ENCODE data around the gene AFTPH. TPM values are rescaled to one million over a fixed set of nuclear protein-coding genes. Genes with fewer than 3 reads are reported as not detected.

Gene AFTPH
- polyA plus RNA-seq, 2 of the 4 experiments (the other 2 are of a cell fraction) = 24.0 to 51.4 TPM

DNA sequence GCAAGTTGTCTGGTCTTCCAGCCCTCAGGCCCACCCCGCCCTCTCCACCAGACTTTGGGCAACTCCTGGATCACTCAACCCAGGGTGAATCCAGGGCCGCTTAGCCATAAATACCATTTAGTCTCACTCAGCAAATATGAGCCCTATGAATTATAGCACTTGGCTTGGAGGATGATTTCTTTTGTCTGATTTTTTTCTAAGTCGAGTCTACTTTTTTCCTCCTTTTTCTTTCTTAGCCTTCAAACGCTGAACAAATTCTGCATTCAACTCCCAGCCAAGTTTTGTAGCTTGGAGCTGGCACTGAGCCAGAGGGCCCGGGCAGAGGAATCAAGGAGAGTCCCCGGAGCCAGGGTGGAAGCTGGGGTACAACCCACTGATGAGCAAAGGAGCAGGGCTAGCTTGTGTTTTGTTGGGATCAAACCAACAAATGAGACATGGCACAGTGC is 80.9 kb downstream of the AFTPH start:
- H3K4me2 ChIP-seq = no peak overlapping the region
- POLR2A ChIA-PET = interaction anchor here (0.6 kb wide), 1 partner anchor 33 kb away, joined by 5 read pairs; no protein-coding TSS in a partner anchor
- H3K4me1 ChIP-seq = 0 out of 3 replicates have a peak, but pooled peaks cover 9% of the 10 kb centered on the region
- WGBS (ENCODE audit: missing lambda C conversion rate) = 81% methylated on average over 6 of the region's 6 CpGs
- DNase-seq (ENCODE audit: low read depth in 1 of 2, low spot score in 1 of 2) = no peak
- CTCF ChIA-PET = interaction anchor here (0.5 to 5.6 kb wide), 9 partner anchors 8 to 284 kb away, joined by 3 to 69 read pairs (median 34); no protein-coding TSS in a partner anchor
- H3K9me3 ChIP-seq = no peaks in the 10 kb centered on the region; the same call in 2 of the 3 replicates
- FAIRE-seq = no peak
- H3K4me3 ChIP-seq = no peak overlapping the region
- ATAC-seq = no peak
- no peak overlapping the region for H3K27ac ChIP-seq
- TF ChIP-seq, protein P1, sequence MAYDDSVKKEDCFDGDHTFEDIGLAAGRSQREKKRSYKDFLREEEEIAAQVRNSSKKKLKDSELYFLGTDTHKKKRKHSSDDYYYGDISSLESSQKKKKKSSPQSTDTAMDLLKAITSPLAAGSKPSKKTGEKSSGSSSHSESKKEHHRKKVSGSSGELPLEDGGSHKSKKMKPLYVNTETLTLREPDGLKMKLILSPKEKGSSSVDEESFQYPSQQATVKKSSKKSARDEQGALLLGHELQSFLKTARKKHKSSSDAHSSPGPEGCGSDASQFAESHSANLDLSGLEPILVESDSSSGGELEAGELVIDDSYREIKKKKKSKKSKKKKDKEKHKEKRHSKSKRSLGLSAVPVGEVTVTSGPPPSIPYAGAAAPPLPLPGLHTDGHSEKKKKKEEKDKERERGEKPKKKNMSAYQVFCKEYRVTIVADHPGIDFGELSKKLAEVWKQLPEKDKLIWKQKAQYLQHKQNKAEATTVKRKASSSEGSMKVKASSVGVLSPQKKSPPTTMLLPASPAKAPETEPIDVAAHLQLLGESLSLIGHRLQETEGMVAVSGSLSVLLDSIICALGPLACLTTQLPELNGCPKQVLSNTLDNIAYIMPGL (CRISPR knock-in tag; IDR thresholded peaks at IDR 0.05; ENCODE audit: borderline replicate concordance) = no peak
- TF ChIP-seq MAFK (IDR thresholded peaks at IDR 0.05; ENCODE audit: partially characterized antibody) = peak; percentile 53

DNA sequence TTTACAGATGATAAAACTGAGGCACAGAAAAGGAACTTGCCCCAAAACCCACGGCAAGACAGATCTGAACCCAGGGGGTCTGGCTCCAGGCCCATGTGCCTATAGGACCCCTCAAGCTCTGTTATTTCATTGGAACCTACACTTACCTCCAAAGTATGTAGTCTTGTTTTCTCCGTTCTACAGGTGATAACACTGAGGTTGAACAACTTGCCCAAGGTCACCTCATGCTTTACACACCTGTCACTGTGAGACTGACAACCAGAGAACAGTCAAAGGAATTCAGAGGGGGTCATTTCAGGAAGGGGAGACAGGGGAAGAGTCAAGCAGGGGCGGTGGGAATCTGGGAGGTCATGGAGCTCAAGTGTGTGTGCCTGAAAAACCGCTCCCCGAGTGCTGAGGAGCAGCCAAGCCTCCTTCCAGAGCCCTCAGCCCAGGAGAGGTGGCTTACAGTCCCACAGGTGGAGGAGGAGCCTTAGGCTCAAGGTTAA is 81.9 kb downstream of the AFTPH start:
- no peak overlapping the region for H3K4me3 ChIP-seq
- no peak for TF ChIP-seq ZSCAN20 (CRISPR knock-in tag; IDR thresholded peaks at IDR 0.05)
- no peak for TF ChIP-seq ESRRA (IDR thresholded peaks at IDR 0.05; ENCODE audit: borderline replicate concordance, low read length)
- no peak for TF ChIP-seq KDM5A (IDR thresholded peaks at IDR 0.05)
- no peak for TF ChIP-seq ZNF302 (CRISPR knock-in tag; IDR thresholded peaks at IDR 0.05)
- TF ChIP-seq, protein P2, sequence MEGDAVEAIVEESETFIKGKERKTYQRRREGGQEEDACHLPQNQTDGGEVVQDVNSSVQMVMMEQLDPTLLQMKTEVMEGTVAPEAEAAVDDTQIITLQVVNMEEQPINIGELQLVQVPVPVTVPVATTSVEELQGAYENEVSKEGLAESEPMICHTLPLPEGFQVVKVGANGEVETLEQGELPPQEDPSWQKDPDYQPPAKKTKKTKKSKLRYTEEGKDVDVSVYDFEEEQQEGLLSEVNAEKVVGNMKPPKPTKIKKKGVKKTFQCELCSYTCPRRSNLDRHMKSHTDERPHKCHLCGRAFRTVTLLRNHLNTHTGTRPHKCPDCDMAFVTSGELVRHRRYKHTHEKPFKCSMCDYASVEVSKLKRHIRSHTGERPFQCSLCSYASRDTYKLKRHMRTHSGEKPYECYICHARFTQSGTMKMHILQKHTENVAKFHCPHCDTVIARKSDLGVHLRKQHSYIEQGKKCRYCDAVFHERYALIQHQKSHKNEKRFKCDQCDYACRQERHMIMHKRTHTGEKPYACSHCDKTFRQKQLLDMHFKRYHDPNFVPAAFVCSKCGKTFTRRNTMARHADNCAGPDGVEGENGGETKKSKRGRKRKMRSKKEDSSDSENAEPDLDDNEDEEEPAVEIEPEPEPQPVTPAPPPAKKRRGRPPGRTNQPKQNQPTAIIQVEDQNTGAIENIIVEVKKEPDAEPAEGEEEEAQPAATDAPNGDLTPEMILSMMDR (IDR thresholded peaks at IDR 0.05) = no peak
- no peak for TF ChIP-seq GATA3 (IDR thresholded peaks at IDR 0.05; ENCODE audit: borderline replicate concordance)
- TF ChIP-seq FOXS1 (CRISPR knock-in tag; IDR thresholded peaks at IDR 0.05) = no peak
- no peak for TF ChIP-seq CHD2 (IDR thresholded peaks at IDR 0.05; ENCODE audit: low read length, partially characterized antibody)
- TF ChIP-seq TFCP2L1 (CRISPR knock-in tag; IDR thresholded peaks at IDR 0.05) = no peak
- no peak for TF ChIP-seq CBX8 (IDR thresholded peaks at IDR 0.05)
- TF ChIP-seq HEYL (CRISPR knock-in tag; IDR thresholded peaks at IDR 0.05) = no peak
- no peak for TF ChIP-seq ZFP36 (IDR thresholded peaks at IDR 0.05; ENCODE audit: borderline replicate concordance, partially characterized antibody)
- no peak for DNase-seq (ENCODE audit: low read depth in 1 of 2, low spot score in 1 of 2)
- FAIRE-seq = no peak
- H3K27ac ChIP-seq = no peak overlapping the region
- ChIA-PET POLR2A (no interaction called here), CTCF (interaction anchor here (0.6 to 5.6 kb wide), 16 partner anchors 9 to 1360 kb away, joined by 3 to 69 read pairs (median 8); partner anchors contain the start of gene AFTPH)
- 80% methylated on average over 5 of the region's 5 CpGs for WGBS (ENCODE audit: missing lambda C conversion rate)
- no peak for ATAC-seq
- no peak overlapping the region for H3K4me2 ChIP-seq
- no peaks in the 10 kb centered on the region; the same call in 2 of the 3 replicates for H3K9me3 ChIP-seq
- H3K4me1 ChIP-seq = 0 out of 3 replicates have a peak, but pooled peaks cover 6% of the 10 kb centered on the region

DNA sequence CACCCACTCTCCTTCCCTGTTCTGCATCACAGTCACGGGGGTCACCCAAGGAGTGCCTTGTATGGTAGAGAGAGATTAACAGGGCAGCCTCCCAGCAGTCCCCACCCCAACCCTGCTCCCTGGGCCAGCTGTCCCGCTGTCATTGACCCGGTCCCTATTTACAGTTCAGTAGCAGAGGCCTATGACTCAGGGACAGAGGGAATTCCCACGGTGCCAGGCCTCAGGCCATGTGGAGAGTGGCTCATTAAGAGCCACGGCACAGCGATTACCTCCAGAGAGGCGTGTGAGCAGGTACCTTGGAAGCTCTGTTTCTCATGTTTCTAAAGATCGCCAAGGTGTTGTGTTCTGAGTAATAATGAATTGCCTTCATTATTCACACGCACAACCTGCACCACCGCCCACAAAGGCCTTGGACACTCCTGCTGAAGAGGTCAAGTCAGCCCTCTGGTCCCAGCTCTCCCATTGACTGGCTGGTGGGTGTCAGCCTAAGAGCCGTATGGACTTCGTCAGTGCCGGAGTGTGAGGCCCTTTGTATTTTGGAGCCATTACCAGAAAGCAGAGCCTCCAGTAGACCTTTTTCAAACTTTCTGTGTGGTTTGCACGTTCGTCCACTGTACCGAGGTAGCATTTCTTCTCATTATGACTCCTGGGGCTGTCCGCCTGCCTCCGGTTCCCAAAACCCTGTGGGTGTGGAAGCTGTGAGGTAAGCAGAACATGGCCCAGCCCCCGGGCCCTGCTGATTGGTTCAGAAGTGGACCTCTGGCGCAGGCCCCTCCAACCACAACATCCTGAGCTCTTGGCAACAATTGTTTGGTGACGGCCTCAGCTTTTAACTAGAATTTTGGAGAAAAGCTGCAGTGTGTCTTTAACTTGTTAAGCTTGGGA is 82.6 kb downstream of the AFTPH start:
- Histone ChIP-seq H3K4me2 (no peak overlapping the region), H3K4me3 (no peak overlapping the region), H3K9me3 (no peaks in the 10 kb centered on the region; the same call in 2 of the 3 replicates), H3K4me1 (0 out of 3 replicates have a peak, but pooled peaks cover 4% of the 10 kb centered on the region), H3K27ac (no peak overlapping the region)
- CTCF ChIA-PET = interaction anchor here (0.9 to 5.6 kb wide), 20 partner anchors 9 to 282 kb away, joined by 3 to 69 read pairs (median 7); partner anchors contain the start of genes AFTPH and SERTAD2
- FAIRE-seq (no peak), DNase-seq (ENCODE audit: low read depth in 1 of 2, low spot score in 1 of 2) (peak in 1 of 2 experiments; percentile 24), ATAC-seq (no peak)
- 82% methylated on average over 19 of the region's 21 CpGs for WGBS (ENCODE audit: missing lambda C conversion rate)
- POLR2A ChIA-PET = interaction anchor here (3.3 kb wide), 1 partner anchor 38 kb away, joined by 28 read pairs; no protein-coding TSS in a partner anchor
- TF ChIP-seq BHLHE40 (IDR thresholded peaks at IDR 0.05; ENCODE audit: low read depth, low read length) (no peak), ZFP36 (IDR thresholded peaks at IDR 0.05; ENCODE audit: borderline replicate concordance, partially characterized antibody) (no peak), HEYL (CRISPR knock-in tag; IDR thresholded peaks at IDR 0.05) (no peak), HOXA7 (CRISPR knock-in tag; IDR thresholded peaks at IDR 0.05) (no peak), ZNF302 (CRISPR knock-in tag; IDR thresholded peaks at IDR 0.05) (no peak), JUNB (IDR thresholded peaks at IDR 0.05) (no peak), ESRRA (IDR thresholded peaks at IDR 0.05; ENCODE audit: borderline replicate concordance, low read length) (no peak), POLR2A (IDR thresholded peaks at IDR 0.05; ENCODE audit: low read length) (no peak), NR3C1 (IDR thresholded peaks at IDR 0.05) (no peak), JUN (IDR thresholded peaks at IDR 0.05) (no peak), MAZ (IDR thresholded peaks at IDR 0.05; ENCODE audit: borderline replicate concordance, low read depth, low read length) (no peak), ZSCAN20 (CRISPR knock-in tag; IDR thresholded peaks at IDR 0.05) (no peak), CBX2 (IDR thresholded peaks at IDR 0.05; ENCODE audit: borderline replicate concordance, low read depth) (no peak), FOSB (CRISPR knock-in tag; IDR thresholded peaks at IDR 0.05) (no peak), NPAS2 (CRISPR knock-in tag; IDR thresholded peaks at IDR 0.05; ENCODE audit: borderline replicate concordance) (no peak)

Data from A549 (cell line).